GM21825 (cell line): ENCODE data around the gene STRADA.

Source experiments
- ATAC-seq: cut with Tn5 transposase; IDR thresholded peaks from one replicate; pipeline ENCODE4 v1.9.1; 2021; ENCODE audit warnings: mild to moderate bottlenecking, moderate library complexity; ENCODE audit not compliant: unreplicated experiment

The STRADA gene

GRCh38 chr17:63688396-63689020, 53.1 kb downstream of the STRADA start:
- ATAC-seq: no peak

- no peak for ATAC-seq
Observed at GRCh38 chr17:63686138-63686685, 55.4 kb downstream of the STRADA start.

GRCh38 chr17:63685578-63685977, 56.0 kb downstream of the STRADA start:
- no peak for ATAC-seq

GRCh38 chr17:63685041-63685440, 56.6 kb downstream of the STRADA start:
- ATAC-seq: no peak

GRCh38 chr17:63682981-63683380, 58.6 kb downstream of the STRADA start:
- no peak for ATAC-seq

GRCh38 chr17:63682441-63682840, 59.2 kb downstream of the STRADA start:
- no peak for ATAC-seq

- ATAC-seq: no peak
Observed at GRCh38 chr17:63681530-63681929, 60.1 kb downstream of the STRADA start.

GRCh38 chr17:63680700-63681099, 60.9 kb downstream of the STRADA start:
- no peak for ATAC-seq

- no peak for ATAC-seq
Observed at GRCh38 chr17:63679214-63679613, 62.4 kb downstream of the STRADA start.

GRCh38 chr17:63676584-63676983, 65.0 kb downstream of the STRADA start:
- no peak for ATAC-seq

- ATAC-seq: no peak
Observed at GRCh38 chr17:63675607-63676546, 65.7 kb downstream of the STRADA start.

GRCh38 chr17:63675231-63675606, 66.4 kb downstream of the STRADA start:
- no peak for ATAC-seq

- ATAC-seq: no peak
Observed at GRCh38 chr17:63672856-63673255, 68.7 kb downstream of the STRADA start.

GRCh38 chr17:63665527-63666214, 75.9 kb downstream of the STRADA start:
- no peak for ATAC-seq

GRCh38 chr17:63659850-63660249, 81.7 kb downstream of the STRADA start:
- ATAC-seq: no peak

- ATAC-seq: no peak
Observed at GRCh38 chr17:63658366-63658765, 83.2 kb downstream of the STRADA start.

- ATAC-seq: no peak
Observed at GRCh38 chr17:63657786-63658185, 83.8 kb downstream of the STRADA start.

- no peak for ATAC-seq
Observed at GRCh38 chr17:63653050-63653449, 88.5 kb downstream of the STRADA start.
